Esophagus (tissue), 2 donors: Measurements from ENCODE around the gene RASGRP2. TPM values are rescaled to one million over a fixed set of nuclear protein-coding genes. Genes with fewer than 3 reads are reported as not detected.

Experiments used
- H3K27ac ChIP-seq, 2 donors: one replicate each; pipeline ENCODE4 v1.5.1; 2013; ENCODE audit warnings: low read depth in 2 of 2, mild to moderate bottlenecking in 2 of 2, inconsistent platforms in 1 of 2, low read length in 1 of 2, moderate library complexity in 1 of 2
- H3K27me3 ChIP-seq, 2 donors: one replicate each; pipeline ENCODE4 v1.6.1; 2013; ENCODE audit warnings: low read length in 2 of 2, control low read depth in 1 of 2, mild to moderate bottlenecking in 1 of 2; ENCODE audit not compliant: insufficient read depth in 2 of 2, control insufficient read depth in 1 of 2
- H3K36me3 ChIP-seq, 2 donors: one replicate each; pipeline ENCODE4 v1.6.1; 2013; ENCODE audit warnings: low read length in 1 of 2; ENCODE audit not compliant: control insufficient read depth in 2 of 2, insufficient read depth in 2 of 2
- H3K4me1 ChIP-seq, 2 donors: one replicate each; pipeline ENCODE4 v1.6.1; 2013; ENCODE audit warnings: low read length in 1 of 2; ENCODE audit not compliant: control insufficient read depth in 2 of 2, insufficient read depth in 2 of 2
- H3K4me3 ChIP-seq, 2 donors: one replicate each; pipeline ENCODE4 v1.5.1; 2013; ENCODE audit warnings: low read length in 2 of 2, mild to moderate bottlenecking in 2 of 2, low read depth in 1 of 2, moderate library complexity in 1 of 2
- H3K9me3 ChIP-seq, 2 donors: one replicate each; pipeline ENCODE4 v1.6.1; 2013; ENCODE audit warnings: mild to moderate bottlenecking in 2 of 2, low read depth in 1 of 2, low read length in 1 of 2, moderate library complexity in 1 of 2; ENCODE audit not compliant: control insufficient read depth in 2 of 2, insufficient read depth in 1 of 2
- WGBS, 2 donors: extraction: QIAGEN DNeasy Blood & Tissue Kit; methylation state at CpG; one replicate each; pipeline ENCODE4 v1.1.7; 2013; 5-methylcytosine and 5-hydroxymethylcytosine counted together
- polyA plus RNA-seq, 2 donors: library from polyadenylated mRNA; stranded (reverse); fragments of 200-250 nt; gene quantifications; one replicate each; pipeline ENCODE4 v1.2.3, GENCODE V29; 2013
- donor health status: healthy with polysubstance abuse.
- donor health status: Bipolar disorder and iron deficiency.

RASGRP2 gene
- polyA plus RNA-seq, 2 donors, result 7.9 to 13.0 TPM

DNA sequence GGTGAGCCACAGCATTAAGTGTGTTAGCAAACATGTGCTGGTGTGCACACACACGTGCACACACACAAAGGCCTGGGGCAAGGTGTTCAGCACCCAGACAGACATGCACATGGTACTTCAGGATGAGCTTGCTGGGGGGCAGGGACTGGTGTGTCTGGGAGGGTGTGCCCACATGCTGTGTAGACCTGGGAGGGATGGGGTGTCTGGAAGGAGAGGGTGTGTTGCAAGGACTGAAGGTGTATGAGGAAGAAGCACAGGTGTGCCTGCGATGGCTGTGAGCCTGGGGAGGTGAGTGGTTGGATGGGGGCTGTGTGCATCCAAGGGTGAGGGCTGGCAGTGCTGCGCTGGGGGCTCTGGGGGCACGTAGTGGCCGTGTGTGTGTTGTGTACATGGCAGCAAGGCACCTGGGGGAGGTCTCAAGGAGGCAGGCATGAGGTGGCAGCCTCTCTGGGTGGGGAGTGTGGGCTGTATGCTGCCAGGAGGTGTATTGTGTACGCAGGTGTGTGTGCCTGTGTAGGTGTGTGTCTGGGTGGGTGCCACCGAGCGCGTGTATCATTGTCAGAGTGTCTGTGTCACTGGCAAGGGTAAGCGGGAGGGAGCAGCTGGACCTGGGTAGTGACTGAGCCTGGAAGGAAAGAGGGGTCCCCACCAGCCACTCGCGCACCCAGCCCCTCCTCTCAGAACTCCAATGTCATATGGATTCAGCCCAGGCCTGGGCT is 23.1 kb downstream of the RASGRP2 start:
- no peak overlapping the region for H3K27ac ChIP-seq
- H3K4me3 ChIP-seq, result no peak overlapping the region
- H3K4me1 ChIP-seq, result peaks cover 0 to 2% of the 10 kb centered on the region in 2 donors
- no peaks in the 10 kb centered on the region for H3K9me3 ChIP-seq
- WGBS, 2 donors, result 47 to 55% methylated on average over 12 of the region's 12 CpGs
- H3K27me3 ChIP-seq, result peaks cover 2 to 4% of the 10 kb centered on the region in 2 donors
- H3K36me3 ChIP-seq, result no peaks in the 10 kb centered on the region

DNA sequence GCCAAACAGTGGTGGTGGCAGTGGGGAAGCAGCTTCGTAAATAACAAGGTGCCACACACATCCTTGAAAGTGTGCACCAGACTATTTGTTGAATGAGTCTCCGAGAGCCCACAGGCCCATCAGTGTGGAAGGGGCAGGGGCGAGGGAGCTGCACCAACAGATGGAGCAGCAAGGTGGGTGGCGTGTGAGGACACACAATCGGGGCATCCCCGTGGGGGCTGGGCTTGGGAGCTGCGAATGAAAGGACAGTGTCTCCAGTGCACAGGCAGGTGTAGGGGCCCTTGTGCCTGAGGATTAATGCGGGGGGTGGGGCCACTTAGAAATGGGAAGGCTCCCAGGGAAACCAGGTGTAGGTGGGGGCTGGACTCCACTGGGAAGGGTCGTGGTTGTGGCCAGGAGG is 23.8 kb downstream of the RASGRP2 start:
- no peaks in the 10 kb centered on the region for H3K36me3 ChIP-seq
- no peak overlapping the region for H3K27ac ChIP-seq
- peaks cover 5 to 6% of the 10 kb centered on the region in 2 donors for H3K27me3 ChIP-seq
- no peaks in the 10 kb centered on the region for H3K9me3 ChIP-seq
- WGBS, 2 donors, result 62 to 68% methylated on average over 9 of the region's 9 CpGs
- no peak overlapping the region for H3K4me3 ChIP-seq
- H3K4me1 ChIP-seq, result peaks cover 0 to 2% of the 10 kb centered on the region in 2 donors

DNA sequence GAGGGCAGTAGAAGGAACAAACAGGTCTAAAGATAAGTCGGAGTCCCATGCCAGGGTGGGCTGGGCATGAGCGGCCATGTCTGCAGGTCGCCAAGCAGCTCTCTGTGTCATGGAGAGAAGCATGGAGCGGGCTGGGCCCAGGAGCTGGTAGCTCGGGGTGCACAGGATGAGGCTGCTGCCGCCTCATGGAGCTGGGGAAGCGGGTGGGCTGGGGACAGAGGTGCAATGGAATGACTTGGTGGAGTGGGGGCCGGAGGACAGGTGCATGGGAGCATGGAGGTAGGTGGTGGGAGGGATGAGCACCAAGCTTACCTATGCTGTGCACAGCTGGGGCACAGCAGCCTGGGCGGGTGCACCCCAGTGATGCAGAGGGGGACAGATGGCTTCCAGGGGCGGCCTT is 24.5 kb downstream of the RASGRP2 start:
- peaks cover 5 to 6% of the 10 kb centered on the region in 2 donors for H3K27me3 ChIP-seq
- 84% methylated on average over 10 of the region's 10 CpGs for WGBS, 2 donors
- H3K9me3 ChIP-seq, result no peaks in the 10 kb centered on the region
- H3K4me1 ChIP-seq, result peaks cover 0 to 2% of the 10 kb centered on the region in 2 donors
- no peak overlapping the region for H3K4me3 ChIP-seq
- no peaks in the 10 kb centered on the region for H3K36me3 ChIP-seq
- H3K27ac ChIP-seq, result no peak overlapping the region

DNA sequence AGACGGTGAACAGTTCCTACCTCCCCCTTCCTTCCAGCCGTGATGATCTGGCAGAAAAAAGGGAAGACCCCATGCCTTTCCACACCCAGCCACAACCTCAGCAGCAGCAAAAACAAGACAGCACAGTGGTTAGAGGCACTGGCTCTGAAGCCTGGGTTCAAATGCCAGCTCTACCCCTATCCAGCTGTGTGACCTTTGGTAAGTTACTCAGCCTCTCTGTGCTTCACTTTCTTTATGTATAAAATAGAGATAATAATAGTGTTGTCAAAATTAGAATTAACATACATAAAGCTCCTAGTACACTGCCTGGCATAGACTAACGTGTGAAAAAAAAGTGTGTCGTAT is 25.2 kb downstream of the RASGRP2 start:
- 62 to 63% methylated on average over 4 of the region's 4 CpGs for WGBS, 2 donors
- Histone ChIP-seq H3K4me3 (no peak overlapping the region), H3K27me3 (peaks cover 7 to 8% of the 10 kb centered on the region in 2 donors), H3K27ac (no peak overlapping the region), H3K4me1 (peaks cover 0 to 2% of the 10 kb centered on the region in 2 donors), H3K9me3 (no peaks in the 10 kb centered on the region), H3K36me3 (no peaks in the 10 kb centered on the region)

DNA sequence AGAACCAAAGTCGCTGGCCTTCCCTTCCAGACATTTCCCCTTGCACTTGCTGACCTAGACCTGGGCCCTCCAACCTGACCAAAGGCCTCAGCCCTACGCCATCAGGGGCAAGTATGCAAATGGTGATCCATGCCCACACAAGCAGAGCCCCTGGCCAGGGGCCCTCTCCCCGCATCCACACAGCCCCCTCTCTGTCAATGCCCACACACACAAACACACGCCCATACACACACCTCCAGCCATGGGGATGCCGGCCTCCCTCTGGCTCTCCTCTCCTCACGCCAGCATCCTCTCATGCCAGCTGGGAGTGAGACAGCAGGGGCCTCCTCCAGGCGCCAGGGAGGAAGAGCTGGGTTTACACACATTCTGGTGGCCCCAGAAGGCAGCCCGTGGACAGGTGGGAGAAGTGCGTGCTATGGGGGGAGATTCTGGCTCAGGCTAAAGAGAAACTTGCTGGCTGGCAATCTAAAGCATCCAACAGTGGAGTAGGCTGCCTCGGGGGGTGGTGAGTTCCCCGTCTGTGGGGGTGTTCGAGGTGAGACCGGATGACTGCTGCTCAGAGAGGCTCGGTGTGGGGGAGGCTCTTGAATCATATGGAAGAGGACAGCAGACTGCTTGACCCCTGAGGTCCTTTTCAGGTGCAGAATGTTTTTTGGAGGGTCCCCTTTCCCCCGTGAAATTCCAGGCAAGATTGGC is 25.7 kb downstream of the RASGRP2 start:
- 72 to 78% methylated on average over 15 of the region's 15 CpGs for WGBS, 2 donors
- Histone ChIP-seq H3K36me3 (no peaks in the 10 kb centered on the region), H3K27ac (no peak overlapping the region), H3K27me3 (peaks cover 8 to 9% of the 10 kb centered on the region in 2 donors), H3K9me3 (no peaks in the 10 kb centered on the region), H3K4me1 (peaks cover 0 to under 1% of the 10 kb centered on the region in 2 donors), H3K4me3 (no peak overlapping the region)

DNA sequence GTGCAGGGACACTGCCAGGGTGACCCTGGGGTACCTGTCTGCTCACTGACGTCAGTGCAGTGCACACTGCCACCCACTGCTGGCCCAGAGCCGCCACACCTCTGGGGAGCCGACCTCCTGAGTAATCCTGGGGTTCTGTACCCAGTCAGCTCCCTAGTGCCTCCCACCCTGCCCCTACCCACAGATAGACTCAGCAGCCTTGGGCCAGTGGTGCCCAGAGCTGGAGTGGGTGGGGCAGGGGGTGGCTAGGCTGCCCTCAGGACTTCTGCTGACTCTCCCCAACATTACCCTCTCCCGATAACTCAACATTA is 26.7 kb downstream of the RASGRP2 start:
- Histone ChIP-seq H3K4me3 (no peak overlapping the region), H3K27me3 (peaks cover 13 to 18% of the 10 kb centered on the region in 2 donors), H3K27ac (no peak overlapping the region), H3K9me3 (no peaks in the 10 kb centered on the region), H3K36me3 (no peaks in the 10 kb centered on the region), H3K4me1 (peaks cover 0 to 2% of the 10 kb centered on the region in 2 donors)
- WGBS, 2 donors, result 58 to 60% methylated on average over 4 of the region's 4 CpGs

DNA sequence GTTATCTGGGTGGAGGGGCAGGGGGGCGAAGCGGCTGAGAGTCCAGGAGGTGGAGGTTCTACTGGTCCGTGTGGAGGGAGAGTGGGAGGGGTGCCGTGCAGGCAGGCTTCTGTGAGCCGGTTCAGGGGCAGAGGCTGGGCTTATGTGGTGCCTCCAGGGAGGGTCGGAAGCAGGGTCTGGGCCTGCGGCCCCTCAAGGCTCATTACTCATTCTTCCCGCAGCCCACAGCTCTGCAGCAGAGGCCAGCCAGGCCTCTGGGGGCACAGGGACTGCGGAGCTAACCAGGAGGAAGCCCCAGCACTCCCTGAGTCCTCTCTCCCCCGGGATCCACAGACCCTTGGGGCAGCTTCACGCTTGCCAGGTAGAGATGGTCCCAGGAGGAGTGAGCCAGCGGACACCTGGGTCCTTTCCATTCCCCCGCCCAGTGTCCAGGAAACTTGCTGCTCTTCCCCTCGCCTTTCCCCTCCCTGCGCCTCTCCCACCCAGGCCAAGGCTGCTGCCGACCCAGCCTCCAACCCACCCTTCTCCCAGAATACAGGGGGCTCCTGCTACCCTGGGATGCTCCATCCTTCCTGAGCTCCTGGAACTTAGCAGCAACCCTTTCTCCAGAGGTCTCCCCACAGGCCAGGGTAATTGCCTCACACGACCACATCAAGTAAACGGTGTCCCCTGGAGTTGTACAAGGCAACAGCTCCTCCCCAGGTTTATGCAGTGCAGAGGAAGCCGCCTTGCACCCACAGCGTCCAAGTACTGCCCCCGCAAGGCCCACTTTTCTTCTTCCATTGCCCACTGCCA is 27.3 kb downstream of the RASGRP2 start:
- WGBS, 2 donors, result 45 to 50% methylated on average over 16 to 21 of the region's 21 CpGs
- H3K4me3 ChIP-seq, result no peak overlapping the region
- H3K36me3 ChIP-seq, result no peaks in the 10 kb centered on the region
- H3K27me3 ChIP-seq, result peaks cover 13 to 21% of the 10 kb centered on the region in 2 donors
- no peak overlapping the region for H3K27ac ChIP-seq
- no peaks in the 10 kb centered on the region for H3K9me3 ChIP-seq
- H3K4me1 ChIP-seq, result peaks cover 0 to 2% of the 10 kb centered on the region in 2 donors

DNA sequence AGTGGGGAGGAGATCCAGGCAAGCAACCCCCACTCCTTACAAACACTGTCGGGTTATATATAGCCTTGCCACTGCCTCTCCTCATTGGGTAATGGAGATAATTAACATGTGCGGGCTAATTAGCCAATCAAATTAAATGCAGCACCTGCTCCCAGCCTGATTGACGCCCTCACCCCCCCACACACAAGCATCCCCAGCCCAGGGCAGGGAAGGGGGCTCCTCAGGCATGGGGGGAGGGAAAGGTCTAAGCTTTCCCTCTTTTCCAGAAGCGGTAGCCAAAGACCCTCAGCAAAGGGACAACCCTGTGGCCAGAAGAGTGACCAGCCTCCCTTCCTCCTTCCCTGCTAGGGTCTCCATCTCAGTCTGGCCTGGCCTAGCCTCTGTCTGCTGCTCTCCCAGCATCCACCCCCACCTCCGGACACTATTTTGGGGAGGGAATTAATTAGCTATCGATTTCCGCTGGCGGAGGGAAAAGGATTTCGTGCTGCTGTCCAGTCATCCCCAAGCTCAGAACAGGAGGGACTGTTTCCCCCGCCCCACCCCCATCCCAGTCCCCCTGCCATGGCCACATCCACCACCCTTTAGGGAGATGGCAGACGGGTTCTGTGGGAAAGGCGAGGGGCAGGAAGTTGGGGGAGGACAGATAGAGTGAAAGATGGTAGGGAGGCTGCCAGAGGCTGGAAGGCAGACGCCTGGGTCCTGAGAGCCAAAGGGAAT is 28.0 kb downstream of the RASGRP2 start:
- H3K27ac ChIP-seq, result no peak overlapping the region
- no peaks in the 10 kb centered on the region for H3K36me3 ChIP-seq
- H3K4me3 ChIP-seq, result no peak overlapping the region
- H3K27me3 ChIP-seq, result peaks cover 13 to 21% of the 10 kb centered on the region in 2 donors
- peaks cover 0 to 2% of the 10 kb centered on the region in 2 donors for H3K4me1 ChIP-seq
- no peaks in the 10 kb centered on the region for H3K9me3 ChIP-seq
- 49 to 50% methylated on average over 12 to 13 of the region's 13 CpGs for WGBS, 2 donors

DNA sequence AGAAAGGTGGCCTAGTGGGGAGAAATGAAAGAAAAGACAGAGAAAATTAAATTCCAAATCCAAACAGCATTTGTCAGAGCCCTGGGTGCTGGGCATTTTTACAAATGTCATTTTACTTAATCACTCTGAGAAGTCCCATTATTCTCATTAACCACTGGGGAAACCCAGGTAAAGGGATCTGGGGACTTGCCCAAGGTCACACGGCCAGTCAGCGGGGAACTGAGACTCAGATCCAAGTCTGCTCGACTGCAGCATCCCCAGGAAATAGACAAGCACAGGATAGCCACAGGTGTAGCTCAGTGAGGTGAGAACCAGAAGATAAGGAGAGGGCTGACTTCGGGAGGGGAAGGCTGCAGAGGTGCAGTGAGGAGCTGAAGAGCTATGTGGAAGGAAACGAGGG is 28.8 kb downstream of the RASGRP2 start:
- 43 to 51% methylated on average over 5 of the region's 5 CpGs for WGBS, 2 donors
- Histone ChIP-seq H3K4me1 (peaks cover 0 to 2% of the 10 kb centered on the region in 2 donors), H3K4me3 (no peak overlapping the region)

More for the DNA sequence above, 28.8 kb downstream of the RASGRP2 start:
- Histone ChIP-seq H3K27ac (no peak overlapping the region), H3K36me3 (no peaks in the 10 kb centered on the region), H3K9me3 (no peaks in the 10 kb centered on the region), H3K27me3 (peaks cover 13 to 24% of the 10 kb centered on the region in 2 donors)
